ENCODE data around the gene TPCN2. TPM values are rescaled to one million over a fixed set of nuclear protein-coding genes. Genes with fewer than 3 reads are reported as not detected.

The TPCN2 gene
- total RNA-seq, 3 donors from 2014 or later, result 19.5 to 37.4 (median 20.7) TPM

DNA sequence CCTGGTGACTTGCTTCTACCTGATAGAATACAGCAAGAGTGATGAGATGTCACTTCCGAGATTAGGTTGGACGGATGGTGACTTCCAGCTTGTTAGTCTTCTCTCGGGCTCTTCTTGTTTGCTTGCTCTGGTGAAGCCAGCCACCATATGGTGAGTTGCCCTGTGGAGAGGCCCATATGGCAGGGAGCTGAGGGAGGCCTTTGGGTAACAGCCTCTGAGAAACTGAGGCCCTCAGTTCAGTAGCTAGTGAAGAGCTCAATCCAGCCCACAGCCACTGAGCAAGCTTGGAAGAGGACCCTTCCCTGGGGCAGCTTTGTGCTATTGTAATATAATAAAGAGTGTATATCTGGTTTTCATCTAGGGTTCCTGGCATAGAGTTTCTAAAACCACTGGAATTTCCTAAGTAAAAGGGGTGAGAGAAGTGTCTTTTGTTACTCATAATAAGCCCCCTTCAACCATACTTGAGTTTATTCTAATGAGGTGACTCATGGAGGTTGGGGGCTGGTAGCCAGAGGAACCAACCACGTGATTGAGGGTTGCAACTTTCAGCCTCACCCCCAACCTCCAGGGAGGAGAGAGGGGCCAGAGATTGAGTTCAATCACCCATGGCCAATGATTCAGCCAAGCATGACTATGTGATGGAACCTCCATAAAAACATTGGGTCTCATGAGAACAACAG lies 8.0 kb upstream of the TPCN2 start:
- ATAC-seq, result no peak
- H3K9me3 ChIP-seq, result no peaks in the 10 kb centered on the region
- no peak overlapping the region for H3K4me3 ChIP-seq
- no peak for DNase-seq
- TF ChIP-seq, protein P1, sequence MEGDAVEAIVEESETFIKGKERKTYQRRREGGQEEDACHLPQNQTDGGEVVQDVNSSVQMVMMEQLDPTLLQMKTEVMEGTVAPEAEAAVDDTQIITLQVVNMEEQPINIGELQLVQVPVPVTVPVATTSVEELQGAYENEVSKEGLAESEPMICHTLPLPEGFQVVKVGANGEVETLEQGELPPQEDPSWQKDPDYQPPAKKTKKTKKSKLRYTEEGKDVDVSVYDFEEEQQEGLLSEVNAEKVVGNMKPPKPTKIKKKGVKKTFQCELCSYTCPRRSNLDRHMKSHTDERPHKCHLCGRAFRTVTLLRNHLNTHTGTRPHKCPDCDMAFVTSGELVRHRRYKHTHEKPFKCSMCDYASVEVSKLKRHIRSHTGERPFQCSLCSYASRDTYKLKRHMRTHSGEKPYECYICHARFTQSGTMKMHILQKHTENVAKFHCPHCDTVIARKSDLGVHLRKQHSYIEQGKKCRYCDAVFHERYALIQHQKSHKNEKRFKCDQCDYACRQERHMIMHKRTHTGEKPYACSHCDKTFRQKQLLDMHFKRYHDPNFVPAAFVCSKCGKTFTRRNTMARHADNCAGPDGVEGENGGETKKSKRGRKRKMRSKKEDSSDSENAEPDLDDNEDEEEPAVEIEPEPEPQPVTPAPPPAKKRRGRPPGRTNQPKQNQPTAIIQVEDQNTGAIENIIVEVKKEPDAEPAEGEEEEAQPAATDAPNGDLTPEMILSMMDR (IDR thresholded peaks at IDR 0.05), result no peak
- intact Hi-C loops (cut with DNase I, micrococcal nuclease), result no loop called here
- H3K4me1 ChIP-seq (ENCODE audit: low read depth), result no peaks in the 10 kb centered on the region
- no peaks in the 10 kb centered on the region for H3K36me3 ChIP-seq (ENCODE audit: low read depth)

DNA sequence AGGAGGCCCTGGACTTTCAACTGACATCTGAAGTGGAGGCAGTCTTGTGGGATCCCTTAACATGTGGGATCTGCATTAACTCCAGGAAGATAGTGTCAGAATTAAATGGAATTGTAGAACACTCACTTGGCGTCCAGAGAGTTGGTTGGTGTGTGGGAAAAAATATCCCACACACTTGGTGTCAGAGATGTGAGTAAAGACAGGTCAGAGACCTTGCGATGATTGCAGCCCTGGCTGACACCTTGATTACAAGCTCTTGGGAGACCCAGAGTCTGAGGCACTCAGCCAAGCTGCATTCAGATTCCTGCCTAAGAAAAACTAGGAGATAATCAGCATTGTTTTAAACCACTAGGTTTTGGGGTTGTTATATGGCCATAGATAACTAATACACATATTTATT lies 7.2 kb upstream of the TPCN2 start:
- H3K4me3 ChIP-seq, result no peak overlapping the region
- no peaks in the 10 kb centered on the region for H3K4me1 ChIP-seq (ENCODE audit: low read depth)
- H3K9me3 ChIP-seq, result no peaks in the 10 kb centered on the region
- DNase-seq (no peak), ATAC-seq (no peak)
- H3K36me3 ChIP-seq (ENCODE audit: low read depth), result no peaks in the 10 kb centered on the region
- intact Hi-C loops (cut with DNase I, micrococcal nuclease), result no loop called here
- TF ChIP-seq, protein P1 (IDR thresholded peaks at IDR 0.05), result no peak

DNA sequence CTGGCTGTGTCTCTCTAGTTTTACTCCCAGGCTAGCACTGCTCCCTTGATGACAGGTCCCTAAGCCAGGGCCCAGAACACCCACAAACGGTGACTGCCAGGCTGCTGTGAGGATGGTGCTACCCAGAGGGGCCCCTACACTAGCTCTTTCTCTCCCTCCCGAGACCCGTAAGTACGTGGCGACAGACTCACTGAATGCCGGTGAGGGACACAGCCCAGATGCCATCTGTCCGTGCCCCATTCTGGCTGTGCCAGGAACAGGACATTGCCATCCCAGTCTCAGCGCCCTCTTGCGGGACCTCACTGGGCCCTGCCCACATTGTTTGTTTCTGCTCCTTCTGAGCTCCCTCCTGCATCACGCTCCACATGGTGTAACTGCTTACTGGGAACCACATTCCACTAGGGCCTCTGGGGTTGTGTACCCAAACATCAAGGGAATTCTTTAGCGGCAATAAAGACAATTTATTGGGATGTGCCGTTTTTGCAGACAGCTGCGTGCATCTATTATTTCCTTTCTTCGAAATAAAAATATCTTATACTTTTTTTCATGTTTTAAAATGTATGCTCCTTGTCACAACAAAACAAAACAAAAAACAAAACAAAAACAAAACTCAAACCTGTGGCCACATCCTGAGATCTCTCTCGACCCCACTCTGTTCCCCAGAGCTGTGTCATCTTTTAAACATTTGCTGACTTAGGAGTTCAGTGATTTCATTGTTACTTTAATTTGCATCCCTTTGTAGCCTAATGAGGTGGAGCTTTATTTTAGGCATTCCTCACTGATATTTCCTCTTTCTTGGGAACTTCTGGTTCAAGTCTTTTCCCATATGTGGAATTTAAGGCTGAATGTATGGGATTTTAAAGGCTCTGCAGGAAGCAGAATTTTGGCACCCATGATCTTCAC lies 4.4 kb upstream of the TPCN2 start:
- ATAC-seq (peak; percentile 71), DNase-seq (peak; percentile 62 to 83 (median 80))
- TF ChIP-seq, protein P1 (IDR thresholded peaks at IDR 0.05), result peak; percentile 19
- no peak overlapping the region for H3K4me3 ChIP-seq
- H3K9me3 ChIP-seq, result no peaks in the 10 kb centered on the region
- intact Hi-C loops (cut with DNase I, micrococcal nuclease), result no loop called here
- no peaks in the 10 kb centered on the region for H3K4me1 ChIP-seq (ENCODE audit: low read depth)
- no peaks in the 10 kb centered on the region for H3K36me3 ChIP-seq (ENCODE audit: low read depth)

DNA sequence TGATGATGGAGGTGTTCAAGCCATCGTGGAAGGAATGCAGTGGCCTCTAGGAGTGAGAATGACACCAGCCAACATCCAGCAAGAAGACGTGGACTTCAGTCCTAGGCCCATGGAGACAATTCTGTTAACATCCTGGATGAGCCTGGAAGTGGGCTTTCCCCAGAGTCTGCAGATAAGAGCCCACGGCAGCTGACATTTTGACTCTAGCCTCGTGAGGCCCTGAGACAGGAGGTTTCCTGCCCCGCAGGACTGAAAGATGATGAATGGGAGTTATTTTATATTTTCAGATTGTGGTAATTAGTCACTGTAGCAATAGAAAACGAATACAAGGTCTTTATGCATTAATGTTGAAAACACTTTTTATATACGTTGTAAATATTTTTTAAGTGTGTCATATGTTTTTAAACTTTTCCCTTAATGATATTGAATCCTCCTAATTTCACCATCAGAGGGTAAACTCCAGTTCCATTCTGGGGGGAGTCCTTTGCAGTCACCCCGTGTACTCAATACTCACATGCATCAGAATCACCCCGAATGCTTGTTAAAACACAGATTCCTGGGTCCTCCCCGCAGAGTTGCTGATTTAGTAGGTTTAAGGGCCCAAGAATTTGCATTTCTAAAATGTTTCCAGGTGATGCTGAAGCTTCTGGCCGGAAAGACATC lies 570 bp upstream of the TPCN2 start:
- Histone ChIP-seq H3K4me3 (no peak overlapping the region), H3K9me3 (no peaks in the 10 kb centered on the region), H3K4me1 (ENCODE audit: low read depth) (peaks cover 12% of the 10 kb centered on the region), H3K36me3 (ENCODE audit: low read depth) (no peaks in the 10 kb centered on the region)
- DNase-seq (no peak), ATAC-seq (no peak)
- TF ChIP-seq, protein P1 (IDR thresholded peaks at IDR 0.05), result no peak
- intact Hi-C loops (cut with DNase I, micrococcal nuclease), result no loop called here

DNA sequence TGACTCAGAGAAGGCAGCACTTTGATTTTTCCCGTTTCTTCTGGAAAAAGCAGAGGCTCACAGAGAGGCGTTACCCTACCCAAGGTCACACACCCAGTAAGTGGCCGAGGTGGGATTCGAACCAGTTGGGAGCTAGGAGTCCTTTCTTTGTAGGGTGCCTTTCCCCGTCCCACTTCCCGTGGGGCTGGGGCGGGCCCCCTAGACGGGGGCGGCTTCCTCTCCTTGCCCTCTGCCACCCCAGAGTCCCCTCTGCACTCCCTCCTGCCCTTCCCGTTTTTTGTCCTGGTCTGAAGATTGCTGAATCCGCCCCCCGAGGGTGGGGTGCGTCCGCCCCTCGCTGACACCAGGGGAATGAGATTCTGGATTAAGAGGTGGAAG lies 747 bp downstream of the TPCN2 start:
- peaks cover 12% of the 10 kb centered on the region for H3K4me1 ChIP-seq (ENCODE audit: low read depth)
- ATAC-seq (peak; percentile 4), DNase-seq (peak in 2 of 3 donors; percentile 31 to 61)
- H3K36me3 ChIP-seq (ENCODE audit: low read depth), result no peaks in the 10 kb centered on the region
- TF ChIP-seq, protein P1 (IDR thresholded peaks at IDR 0.05), result no peak
- no peaks in the 10 kb centered on the region for H3K9me3 ChIP-seq
- intact Hi-C loops (cut with DNase I, micrococcal nuclease), result no loop called here
- peak overlapping the region; percentile 91 for H3K4me3 ChIP-seq

All from mucosa of descending colon (tissue), 3 donors.